HCEC 1CT (cell line): ENCODE results near the gene NRXN2.

Experiments
- DNase-seq: peaks from one replicate; pipeline ENCODE4 v3.0.0-alpha.2; 2017

The NRXN2 gene

GRCh38 chr11:64560139-64560771 is 162.7 kb downstream of the NRXN2 start:
- no peak for DNase-seq

GRCh38 chr11:64559351-64560138 is 163.5 kb downstream of the NRXN2 start:
- no peak for DNase-seq

- DNase-seq = no peak
Measured at GRCh38 chr11:64558869-64559268, 164.1 kb downstream of the NRXN2 start.

GRCh38 chr11:64558065-64558745 is 164.8 kb downstream of the NRXN2 start:
- DNase-seq = no peak

GRCh38 chr11:64556721-64557250 is 166.2 kb downstream of the NRXN2 start:
- DNase-seq = no peak
